ENCODE measurements around the gene DUSP19.
A peak's percentile ranks its signal among the peaks of the same experiment; 100 is the strongest.

Gene DUSP19

GRCh38 chr2:183124222-183124956, 45.8 kb downstream of the DUSP19 start, which contains the start of gene NUP35:
NUP35 (plus strand) TSS chr2:183124443; CDS start chr2:183124458, 15 bp downstream.
- DNase-seq = peak; percentile 94

- DNase-seq = no peak
Measured at GRCh38 chr2:183124957-183125255, 46.4 kb downstream of the DUSP19 start.

GRCh38 chr2:183125659-183126341, 47.3 kb downstream of the DUSP19 start:
- DNase-seq = no peak

- DNase-seq = no peak
Measured at GRCh38 chr2:183126635-183127034, 48.1 kb downstream of the DUSP19 start.

- no peak for DNase-seq
Measured at GRCh38 chr2:183134016-183134415, 55.5 kb downstream of the DUSP19 start.

GRCh38 chr2:183148955-183149354, 70.4 kb downstream of the DUSP19 start:
- DNase-seq = no peak

- DNase-seq = no peak
Measured at GRCh38 chr2:183149489-183149888, 70.9 kb downstream of the DUSP19 start.
